Measurements from ENCODE around the gene RTP3.
A peak's percentile ranks its signal among the peaks of the same experiment; 100 is the strongest.
"Not testable (repeated sequence)": the region's sequence is repeated elsewhere in the genome, so short reads cannot be mapped to it uniquely, and the experiment has no call there.

The RTP3 gene

GRCh38 chr3:46512191-46512749 is 14.5 kb downstream of the RTP3 start:
- Mint-ChIP-seq H3K36me3 (ENCODE audit: low read depth) (no peaks in the 10 kb centered on the region), H3K27ac (no peak overlapping the region), H3K9me3 (no peaks in the 10 kb centered on the region)

GRCh38 chr3:46516521-46516920 is 18.7 kb downstream of the RTP3 start:
- Mint-ChIP-seq H3K4me1 (ENCODE audit: low read depth) (peaks cover 5% of the 10 kb centered on the region), H3K4me3 (no peak overlapping the region), H3K27ac (peak overlapping the region; percentile 34), H3K27me3 (peaks cover 4% of the 10 kb centered on the region), H3K36me3 (ENCODE audit: low read depth) (no peaks in the 10 kb centered on the region), H3K9me3 (no peaks in the 10 kb centered on the region)

More at GRCh38 chr3:46512191-46512749, 14.5 kb downstream of the RTP3 start:
- H3K4me1 Mint-ChIP-seq (ENCODE audit: low read depth): peaks cover 5% of the 10 kb centered on the region
- peaks cover 6% of the 10 kb centered on the region for H3K27me3 Mint-ChIP-seq
- no peak overlapping the region for H3K4me3 Mint-ChIP-seq

DNA sequence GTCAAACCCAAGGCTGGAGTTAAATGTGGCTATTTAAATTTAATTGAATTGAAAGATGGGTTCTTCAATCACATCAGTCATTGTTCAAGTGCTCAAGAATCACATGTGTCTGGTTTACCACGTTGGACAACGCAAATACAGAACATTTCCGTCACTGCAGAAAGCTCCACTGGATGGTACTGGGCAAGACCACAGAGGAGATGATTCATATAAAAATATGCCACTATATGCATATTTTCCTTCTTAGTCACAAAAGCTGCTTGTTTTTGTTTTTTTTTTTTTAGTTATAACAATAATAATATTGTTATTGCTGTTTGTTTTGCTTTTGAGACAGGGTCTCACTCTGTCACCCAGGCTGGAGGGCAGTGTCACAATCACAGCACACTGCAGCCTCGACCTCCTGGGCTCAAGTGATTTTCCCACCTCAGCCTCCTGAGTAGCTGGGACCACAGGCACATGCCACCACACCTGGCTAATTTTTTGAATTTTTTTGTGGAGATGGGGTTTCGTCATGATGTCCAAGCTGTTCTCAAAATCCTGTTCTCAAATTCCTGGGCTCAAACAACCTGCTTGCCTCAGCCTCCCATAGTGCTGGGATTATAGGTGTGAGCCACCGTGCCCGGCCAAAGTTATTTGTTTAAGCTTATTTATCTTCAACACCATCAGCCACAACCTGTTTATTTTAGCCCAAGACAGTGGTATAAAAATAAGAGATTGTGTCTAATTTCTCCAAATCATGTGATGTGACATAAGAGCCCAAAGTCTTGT is 19.4 kb downstream of the RTP3 start:
- no peaks in the 10 kb centered on the region for H3K36me3 Mint-ChIP-seq (ENCODE audit: low read depth)
- H3K4me1 Mint-ChIP-seq (ENCODE audit: low read depth): peaks cover 5% of the 10 kb centered on the region
- no peaks in the 10 kb centered on the region for H3K9me3 Mint-ChIP-seq
- no peak overlapping the region for H3K4me3 Mint-ChIP-seq
- H3K27me3 Mint-ChIP-seq: peaks cover 4% of the 10 kb centered on the region
- no peak overlapping the region for H3K27ac Mint-ChIP-seq

DNA sequence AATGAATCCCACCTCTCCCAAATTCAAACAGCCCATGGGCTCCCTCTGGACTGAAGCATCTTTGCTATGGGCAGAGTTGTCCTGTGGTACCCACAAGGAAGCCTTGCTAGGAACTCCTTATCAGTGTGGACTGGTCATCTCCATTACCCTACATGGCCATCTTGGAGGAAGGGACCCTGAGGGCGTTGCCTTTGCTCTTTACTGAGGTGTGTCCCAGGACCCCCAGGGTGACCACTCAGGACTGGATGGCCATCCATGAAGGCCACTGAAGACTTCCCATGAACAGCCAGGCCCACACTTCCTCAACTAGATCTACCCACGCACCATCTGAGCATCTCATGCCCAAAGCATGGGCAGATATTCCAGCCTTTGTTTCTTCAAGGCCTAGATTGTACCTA is 20.0 kb downstream of the RTP3 start:
- no peak overlapping the region for H3K4me3 Mint-ChIP-seq
- H3K4me1 Mint-ChIP-seq (ENCODE audit: low read depth): peaks cover 5% of the 10 kb centered on the region
- H3K36me3 Mint-ChIP-seq (ENCODE audit: low read depth): no peaks in the 10 kb centered on the region
- H3K27me3 Mint-ChIP-seq: no peaks in the 10 kb centered on the region
- no peak overlapping the region for H3K27ac Mint-ChIP-seq
- H3K9me3 Mint-ChIP-seq: no peaks in the 10 kb centered on the region

- Mint-ChIP-seq H3K9me3 (no peaks in the 10 kb centered on the region), H3K36me3 (ENCODE audit: low read depth) (no peaks in the 10 kb centered on the region), H3K27me3 (no peaks in the 10 kb centered on the region), H3K27ac (no peak overlapping the region), H3K4me3 (no peak overlapping the region), H3K4me1 (ENCODE audit: low read depth) (peaks cover 5% of the 10 kb centered on the region)
These were observed 22.2 kb downstream of the RTP3 start for GRCh38 chr3:46519952-46520351.

GRCh38 chr3:46520531-46520930 is 22.8 kb downstream of the RTP3 start:
- H3K36me3 Mint-ChIP-seq (ENCODE audit: low read depth): no peaks in the 10 kb centered on the region
- peaks cover 5% of the 10 kb centered on the region for H3K4me1 Mint-ChIP-seq (ENCODE audit: low read depth)
- H3K4me3 Mint-ChIP-seq: no peak overlapping the region
- H3K27me3 Mint-ChIP-seq: no peaks in the 10 kb centered on the region
- no peak overlapping the region for H3K27ac Mint-ChIP-seq
- no peaks in the 10 kb centered on the region for H3K9me3 Mint-ChIP-seq

DNA sequence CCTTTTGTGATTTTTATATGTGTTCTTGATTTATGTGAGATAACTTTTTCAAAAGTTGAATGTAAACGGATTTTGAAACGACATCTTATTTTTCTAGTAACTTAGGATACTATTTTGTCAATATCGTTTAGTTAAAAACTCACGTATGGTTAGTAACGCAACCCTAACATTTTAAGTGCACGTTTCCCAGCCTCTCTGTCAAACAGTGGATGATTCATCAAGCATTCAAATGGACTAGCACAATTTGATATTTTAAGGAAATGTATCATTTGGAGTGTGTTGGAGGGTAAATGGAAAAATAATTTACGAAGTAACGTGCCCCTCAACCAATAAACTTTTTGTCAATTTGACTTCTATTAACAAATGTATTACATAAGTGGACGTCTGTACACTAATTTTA is 23.3 kb downstream of the RTP3 start:
- no peak overlapping the region for H3K27ac Mint-ChIP-seq
- H3K36me3 Mint-ChIP-seq (ENCODE audit: low read depth): no peaks in the 10 kb centered on the region
- H3K27me3 Mint-ChIP-seq: no peaks in the 10 kb centered on the region
- H3K9me3 Mint-ChIP-seq: no peaks in the 10 kb centered on the region
- H3K4me3 Mint-ChIP-seq: no peak overlapping the region
- peaks cover 5% of the 10 kb centered on the region for H3K4me1 Mint-ChIP-seq (ENCODE audit: low read depth)

DNA sequence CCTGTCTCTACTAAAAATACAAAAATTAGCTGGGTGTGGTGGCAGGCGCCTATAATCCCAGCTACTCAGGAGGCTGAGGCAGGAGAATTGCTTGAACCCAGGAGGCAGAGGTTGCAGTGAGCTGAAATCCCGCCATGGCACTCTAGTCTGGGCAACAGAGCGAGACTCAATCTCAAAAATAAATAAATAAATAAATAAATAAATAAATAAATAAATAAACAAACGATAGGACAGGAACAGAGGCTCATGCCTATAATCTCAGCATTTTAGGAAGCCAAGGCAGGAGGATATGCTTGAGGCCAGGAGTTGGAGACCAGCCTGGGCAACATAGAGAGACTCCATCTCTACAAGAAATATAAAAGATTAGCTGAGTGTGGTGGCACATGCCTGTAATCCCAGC is 24.4 kb downstream of the RTP3 start:
- not testable (repeated sequence) for H3K27me3 Mint-ChIP-seq; H3K9me3 Mint-ChIP-seq; H3K36me3 Mint-ChIP-seq (ENCODE audit: low read depth); H3K27ac Mint-ChIP-seq; H3K4me1 Mint-ChIP-seq (ENCODE audit: low read depth); H3K4me3 Mint-ChIP-seq

- H3K27me3 Mint-ChIP-seq: no peaks in the 10 kb centered on the region
- no peaks in the 10 kb centered on the region for H3K36me3 Mint-ChIP-seq (ENCODE audit: low read depth)
- H3K4me3 Mint-ChIP-seq: no peak overlapping the region
- H3K9me3 Mint-ChIP-seq: no peaks in the 10 kb centered on the region
- H3K4me1 Mint-ChIP-seq (ENCODE audit: low read depth): no peaks in the 10 kb centered on the region
- no peak overlapping the region for H3K27ac Mint-ChIP-seq
These were observed 25.8 kb downstream of the RTP3 start for GRCh38 chr3:46523556-46523955.

DNA sequence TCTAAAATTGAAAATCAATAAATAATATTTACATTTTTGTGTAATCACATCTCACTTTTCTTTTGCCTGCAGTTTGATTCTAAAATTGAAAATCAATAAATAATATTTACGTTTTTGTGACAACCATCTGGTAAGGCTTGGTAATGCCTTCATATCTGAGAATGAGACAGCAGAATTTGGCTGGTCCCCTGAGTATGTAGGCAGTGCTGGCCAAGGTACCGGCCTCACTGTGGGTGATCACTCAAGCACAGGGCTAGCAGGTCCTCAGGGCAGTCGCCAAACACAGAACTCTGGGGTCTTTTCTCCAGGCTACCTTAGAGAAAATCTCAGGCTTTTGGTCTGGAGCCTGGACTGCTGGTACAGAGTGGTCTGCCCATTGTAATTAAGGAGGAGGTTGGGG is 26.2 kb downstream of the RTP3 start:
- H3K4me1 Mint-ChIP-seq (ENCODE audit: low read depth): no peaks in the 10 kb centered on the region
- H3K27ac Mint-ChIP-seq: no peak overlapping the region
- H3K36me3 Mint-ChIP-seq (ENCODE audit: low read depth): no peaks in the 10 kb centered on the region

GRCh38 chr3:46524832-46525231 is 27.1 kb downstream of the RTP3 start:
- H3K27ac Mint-ChIP-seq: no peak overlapping the region
- no peaks in the 10 kb centered on the region for H3K9me3 Mint-ChIP-seq
- H3K4me1 Mint-ChIP-seq (ENCODE audit: low read depth): no peaks in the 10 kb centered on the region
- H3K36me3 Mint-ChIP-seq (ENCODE audit: low read depth): no peaks in the 10 kb centered on the region
- H3K27me3 Mint-ChIP-seq: no peaks in the 10 kb centered on the region
- H3K4me3 Mint-ChIP-seq: no peak overlapping the region

More for the DNA sequence above, 26.2 kb downstream of the RTP3 start:
- no peaks in the 10 kb centered on the region for H3K27me3 Mint-ChIP-seq
- no peak overlapping the region for H3K4me3 Mint-ChIP-seq
- H3K9me3 Mint-ChIP-seq: no peaks in the 10 kb centered on the region

- Mint-ChIP-seq H3K4me1 (ENCODE audit: low read depth) (no peaks in the 10 kb centered on the region), H3K4me3 (no peak overlapping the region), H3K9me3 (no peaks in the 10 kb centered on the region), H3K27ac (no peak overlapping the region), H3K36me3 (ENCODE audit: low read depth) (no peaks in the 10 kb centered on the region), H3K27me3 (no peaks in the 10 kb centered on the region)
These were observed 29.5 kb downstream of the RTP3 start for GRCh38 chr3:46527239-46527638.

GRCh38 chr3:46533091-46533490 is 35.3 kb downstream of the RTP3 start:
- H3K9me3 Mint-ChIP-seq: no peaks in the 10 kb centered on the region
- H3K27ac Mint-ChIP-seq: no peak overlapping the region
- H3K4me3 Mint-ChIP-seq: no peak overlapping the region
- no peaks in the 10 kb centered on the region for H3K36me3 Mint-ChIP-seq (ENCODE audit: low read depth)
- H3K4me1 Mint-ChIP-seq (ENCODE audit: low read depth): peaks cover 24% of the 10 kb centered on the region
- no peaks in the 10 kb centered on the region for H3K27me3 Mint-ChIP-seq

- Mint-ChIP-seq H3K4me1 (ENCODE audit: low read depth) (peaks cover 46% of the 10 kb centered on the region), H3K4me3 (no peak overlapping the region)
These were observed 38.0 kb downstream of the RTP3 start for GRCh38 chr3:46535746-46536145.

GRCh38 chr3:46536758-46537157 is 39.0 kb downstream of the RTP3 start:
- H3K27me3 Mint-ChIP-seq: no peaks in the 10 kb centered on the region
- H3K36me3 Mint-ChIP-seq (ENCODE audit: low read depth): no peaks in the 10 kb centered on the region
- peaks cover 47% of the 10 kb centered on the region for H3K4me1 Mint-ChIP-seq (ENCODE audit: low read depth)
- H3K27ac Mint-ChIP-seq: no peak overlapping the region
- H3K4me3 Mint-ChIP-seq: no peak overlapping the region
- H3K9me3 Mint-ChIP-seq: no peaks in the 10 kb centered on the region

More at GRCh38 chr3:46535746-46536145, 38.0 kb downstream of the RTP3 start:
- Mint-ChIP-seq H3K36me3 (ENCODE audit: low read depth) (no peaks in the 10 kb centered on the region), H3K9me3 (no peaks in the 10 kb centered on the region), H3K27ac (no peak overlapping the region), H3K27me3 (no peaks in the 10 kb centered on the region)

DNA sequence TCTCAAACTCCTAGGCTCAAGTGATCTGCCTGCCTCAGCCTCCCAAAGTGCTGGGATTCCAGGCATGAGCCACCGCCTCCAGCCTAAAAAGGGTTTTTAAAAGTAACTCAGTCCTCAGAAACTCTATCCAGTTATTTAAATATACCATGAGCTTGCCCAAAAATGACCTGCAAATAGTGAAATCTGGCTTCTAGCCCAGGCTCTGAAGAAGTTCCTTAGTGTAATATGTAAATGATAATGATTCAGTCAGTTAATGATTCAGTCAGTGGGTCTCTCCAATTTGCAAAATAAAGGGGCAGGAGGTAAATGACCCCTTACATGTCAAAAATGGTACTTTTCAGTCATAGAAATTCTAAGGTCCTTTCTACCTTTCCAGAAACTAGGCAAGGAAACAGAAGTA is 39.5 kb downstream of the RTP3 start:
- Mint-ChIP-seq H3K27me3 (no peaks in the 10 kb centered on the region), H3K9me3 (no peaks in the 10 kb centered on the region), H3K4me3 (no peak overlapping the region), H3K27ac (no peak overlapping the region), H3K4me1 (ENCODE audit: low read depth) (peaks cover 53% of the 10 kb centered on the region), H3K36me3 (ENCODE audit: low read depth) (no peaks in the 10 kb centered on the region)

Data from stimulated activated naive CD8-positive, alpha-beta T cell treated with anti-CD3 and anti-CD28 coated beads, Interleukin-15, Interleukin-2, amounts not matched to agents 100 ng/mL and 50 ng/mL, for 24 hours (primary cell).